Measurements from ENCODE around the gene NEO1. TPM values are rescaled to one million over a fixed set of nuclear protein-coding genes. Genes with fewer than 3 reads are reported as not detected.

NEO1 gene
- total and polyA plus RNA-seq, 2 of the 13 experiments (the other 11 are each of a cell fraction or from before 2014, with no cell fraction given), result 8.4 to 11.0 TPM

GRCh38 chr15:73195166-73195565, 142.9 kb downstream of the NEO1 start:
- intact Hi-C loops (cut with micrococcal nuclease; ENCODE audit: unreplicated experiment), result no loop called here
- Histone ChIP-seq H3K27ac (ENCODE audit: extremely low read length, insufficient read depth, low read length) (no peak overlapping the region), H3K79me2 (ENCODE audit: insufficient read depth, low read length) (no peaks in the 10 kb centered on the region), H3K36me3 (replicated peaks in 1 of 2; ENCODE audit: control insufficient read depth in 1 of 2, insufficient read depth in 2 of 2, low read length in 2 of 2) (no peaks in the 10 kb centered on the region), H3K4me2 (ENCODE audit: low read depth, low read length) (no peak overlapping the region), H3K9ac (ENCODE audit: insufficient read depth, low read depth, low read length) (no peak overlapping the region), H2AFZ (ENCODE audit: low read length) (no peak overlapping the region), H3K4me1 (ENCODE audit: insufficient read depth, low read length) (no peaks in the 10 kb centered on the region), H3K4me3 (replicated peaks in 1 of 3; ENCODE audit: insufficient read depth in 1 of 3, low read depth in 2 of 3, low read length in 3 of 3) (no peak overlapping the region), H3K9me3 (ENCODE audit: low read length) (no peaks in the 10 kb centered on the region), H4K20me1 (ENCODE audit: insufficient read depth, low read length) (no peaks in the 10 kb centered on the region), H3K27me3 (ENCODE audit: control insufficient read depth in 1 of 2, insufficient read depth in 2 of 2, low read length in 2 of 2) (no peaks in the 10 kb centered on the region; a peak in 1 of 5 replicates)
- in situ Hi-C loops (cut with HindIII; ENCODE audit: extremely low pct_ligation_motif_present, low pct_unique_long_range_greater_than_20kb), result no loop called here
- no peak for TF ChIP-seq DR1 (CRISPR knock-in tag; IDR thresholded peaks at IDR 0.05)
- TF ChIP-seq FOXP4 (CRISPR knock-in tag; IDR thresholded peaks at IDR 0.05), result no peak
- TF ChIP-seq WIZ (CRISPR knock-in tag; IDR thresholded peaks at IDR 0.05), result no peak
- TF ChIP-seq ZIK1 (CRISPR knock-in tag; IDR thresholded peaks at IDR 0.05; ENCODE audit: borderline replicate concordance, low read depth), result no peak
- no peak for TF ChIP-seq KLF9 (CRISPR knock-in tag; IDR thresholded peaks at IDR 0.05; ENCODE audit: low read depth)
- no peak for TF ChIP-seq ZNF180 (CRISPR knock-in tag; IDR thresholded peaks at IDR 0.05; ENCODE audit: borderline replicate concordance, low read depth)
- TF ChIP-seq RBFOX2 (IDR thresholded peaks at IDR 0.05; ENCODE audit: low read depth, low read length), result no peak
- no peak for TF ChIP-seq DDIT3 (CRISPR knock-in tag; IDR thresholded peaks at IDR 0.05)
- TF ChIP-seq ZNF232 (CRISPR knock-in tag; IDR thresholded peaks at IDR 0.05; ENCODE audit: borderline replicate concordance), result no peak
- no peak for TF ChIP-seq ZNF20 (CRISPR knock-in tag; IDR thresholded peaks at IDR 0.05)
- no peak for TF ChIP-seq HIVEP1 (CRISPR knock-in tag; IDR thresholded peaks at IDR 0.05)
- no peak for TF ChIP-seq GATA4 (IDR thresholded peaks at IDR 0.05; ENCODE audit: borderline replicate concordance, low read depth)
- no peak for TF ChIP-seq RFXANK (CRISPR knock-in tag; IDR thresholded peaks at IDR 0.05)
- no peak for TF ChIP-seq BHLHE40 (IDR thresholded peaks at IDR 0.05; ENCODE audit: low read length)
- TF ChIP-seq KAT2B (IDR thresholded peaks at IDR 0.05; ENCODE audit: borderline replicate concordance, low read depth, low read length), result no peak
- TF ChIP-seq MAX (IDR thresholded peaks at IDR 0.05), result no peak
- no peak for TF ChIP-seq TRIM24 (CRISPR knock-in tag; IDR thresholded peaks at IDR 0.05)
- TF ChIP-seq PITX1 (CRISPR knock-in tag; IDR thresholded peaks at IDR 0.05), result no peak
- no peak for TF ChIP-seq ZNF331 (CRISPR knock-in tag; IDR thresholded peaks at IDR 0.05)
- ChIA-PET POLR2A (no interaction called here), CTCF (ENCODE audit: low intra/inter-chr PET ratio, low total read pairs) (no interaction called here)
- DNase-seq (ENCODE audit: low spot score) (no peak), FAIRE-seq (no peak), ATAC-seq (no peak)
- WGBS (ENCODE audit: low lambda C conversion rate), result 93% methylated on average over 1 of the region's 1 CpG
- no TSS peak for BruUV-seq (replicated peaks)
